Right lobe of liver (tissue), 6 donors: ENCODE measurements around the gene JAK3. TPM values are rescaled to one million over a fixed set of nuclear protein-coding genes. Genes with fewer than 3 reads are reported as not detected.
A peak's percentile ranks its signal among the peaks of the same experiment; 100 is the strongest.

Source experiments
- ATAC-seq, 4 donors: fragments of 200-7000 bp; cut with Tn5 transposase; one replicate each; pipeline ENCODE4 v1.9.1; 2020; ENCODE audit warnings: mild to moderate bottlenecking in 4 of 4, moderate library complexity in 4 of 4
- DNase-seq, 3 donors: peaks; one replicate each; pipeline ENCODE4 v3.0.0-alpha.2; 2020
- H3K27ac ChIP-seq, 3 donors: fragments of 200-600 bp; one replicate each; pipeline ENCODE4 v1.8.0; 2022
- H3K27me3 ChIP-seq, 2 donors: fragments of 200-600 bp; one replicate each; pipeline ENCODE4 v1.8.0; 2022
- H3K36me3 ChIP-seq, 4 donors: fragments of 200-600 bp; sonication (generic) in 1 of 4; one replicate each; pipeline versions ENCODE4 v1.5.1 to v1.8.0; 2017 to 2022; ENCODE audit warnings: control low read depth in 1 of 4
- H3K4me1 ChIP-seq, 4 donors: fragments of 200-600 bp; sonication (generic) in 1 of 4; one replicate each; pipeline versions ENCODE4 v1.5.1 to v1.8.0; 2017 to 2022; ENCODE audit warnings: control low read depth in 1 of 4
- H3K4me3 ChIP-seq, 3 donors: fragments of 200-600 bp; one replicate each; pipeline ENCODE4 v1.8.0; 2022
- H3K9me3 ChIP-seq, 4 donors: fragments of 200-600 bp; sonication (generic) in 1 of 4; one replicate each; pipeline versions ENCODE4 v1.5.1 to v1.8.0; 2017 to 2022; ENCODE audit warnings: control low read depth in 1 of 4
- CTCF ChIP-seq, 4 donors: fragments of 200-600 bp in 3 of 4; fragments of 450-650 bp in 1 of 4; IDR thresholded peaks; one replicate each; pipeline versions ENCODE4 v1.5.1 to v1.8.0; 2016 to 2022; ENCODE audit warnings: antibody characterized with exemption in 4 of 4, mild to moderate bottlenecking in 2 of 4
- POLR2A ChIP-seq: fragments of 450-650 bp; IDR thresholded peaks from one replicate; pipeline ENCODE4 v1.6.1; 2017; ENCODE audit warnings: antibody characterized with exemption, mild to moderate bottlenecking
- WGBS: methylation state at CpG from one replicate; pipeline ENCODE4 v1.1.6; 2018; ENCODE audit warnings: low coverage, low lambda C conversion rate; ENCODE audit not compliant: insufficient coverage; ENCODE audit errors: missing lambda C conversion rate; 5-methylcytosine and 5-hydroxymethylcytosine counted together
- intact Hi-C, 2 donors: fragments of 100-400 bp; cut with DNase I; formaldehyde crosslinking; loops; one replicate each; pipeline versions ENCODE4 v1.11.2 to v1.14.1; 2022
- total RNA-seq, 6 experiments: library from RNA; depleted of rRNA in 2 of 6; stranded (reverse); fragments of >200 nt in 2 of 6; fragmentation: NEBNext Ultra II Directional in 3 of 6; extraction: Animal tissue kit (Norgen Biotek cat#: 25700) in 3 of 6; gene quantifications; one replicate each; pipeline versions ENCODE4 v1.1.0 to v1.2.4, GENCODE V29; 2016 to 2023
- donor health status: DM: no; HTN: yes; CAD: no.
- donor health status: DM: no; HTN: no; CAD: no.
- donor health status: DM: no; HTN: no; CAD: no.
- donor health status: DM: no; HTN: yes; CAD: no.
- donor health status: DM: no; HTN: yes; CAD: no.

Gene JAK3
- total RNA-seq, 6 experiments from 2014 or later: 1.1 to 5.5 (median 2.3) TPM

GRCh38 chr19:17859533-17860330 lies 11.9 kb upstream of the JAK3 start, which contains the start of gene RPL18A:
RPL18A (plus strand) TSS chr19:17859910; CDS start chr19:17859957, 47 bp downstream.
- WGBS: under 1% methylated on average over 23 of the region's 80 CpGs
- Histone ChIP-seq H3K27ac (peak within 1 kb of the TSS; percentile 71 to 80 (median 78)), H3K27me3 (no peaks in the 10 kb centered on the region), H3K36me3 (peaks cover 17 to 33% (median 22%) of the 10 kb centered on the region in 4 donors), H3K4me1 (peaks cover 0 to 13% (median 6%) of the 10 kb centered on the region in 4 donors), H3K9me3 (no peaks in the 10 kb centered on the region), H3K4me3 (peak within 1 kb of the TSS; percentile 83 to 97 (median 94))
- peak; percentile 70 to 86 (median 79) for TF ChIP-seq CTCF (IDR thresholded peaks at IDR 0.05)
- TF ChIP-seq POLR2A: peak; percentile 96
- intact Hi-C loops: loop anchor here (10.0 kb wide), 3 partner anchors 65 to 155 kb away; no protein-coding TSS in a partner anchor
- peak; percentile 98 to 99 (median 99) for DNase-seq
- peak; percentile 95 to 99 (median 98) for ATAC-seq

GRCh38 chr19:17855280-17856152 lies 7.7 kb upstream of the JAK3 start:
- peak; percentile 86 to 89 (median 88) for DNase-seq
- Histone ChIP-seq H3K27ac (no peak overlapping the region), H3K36me3 (no peaks in the 10 kb centered on the region), H3K27me3 (no peaks in the 10 kb centered on the region), H3K4me3 (no peak overlapping the region), H3K4me1 (peaks cover 0 to 1% (median 0%) of the 10 kb centered on the region in 4 donors), H3K9me3 (no peaks in the 10 kb centered on the region)
- WGBS: 14% methylated on average over 21 of the region's 29 CpGs
- peak; percentile 63 to 71 (median 65) for ATAC-seq
- TF ChIP-seq CTCF (IDR thresholded peaks at IDR 0.05): peak; percentile 94 to 99 (median 98)
- no peak for TF ChIP-seq POLR2A
- intact Hi-C loops: loop anchor here in 1 of 2 donors (10.0 kb wide), 2 partner anchors 71 to 151 kb away; no protein-coding TSS in a partner anchor

- DNase-seq: no peak
- ATAC-seq: no peak
- 57% methylated on average over 5 of the region's 6 CpGs for WGBS
- Histone ChIP-seq H3K4me1 (no peaks in the 10 kb centered on the region), H3K27me3 (no peaks in the 10 kb centered on the region), H3K4me3 (no peak overlapping the region), H3K9me3 (no peaks in the 10 kb centered on the region), H3K36me3 (no peaks in the 10 kb centered on the region), H3K27ac (no peak overlapping the region)
- TF ChIP-seq CTCF (IDR thresholded peaks at IDR 0.05) (no peak), POLR2A (no peak)
- intact Hi-C loops: loop anchor here in 1 of 2 donors (10.0 kb wide), 2 partner anchors 69 to 149 kb away; no protein-coding TSS in a partner anchor
Measured at GRCh38 chr19:17854061-17854460, 6.3 kb upstream of the JAK3 start.

DNA sequence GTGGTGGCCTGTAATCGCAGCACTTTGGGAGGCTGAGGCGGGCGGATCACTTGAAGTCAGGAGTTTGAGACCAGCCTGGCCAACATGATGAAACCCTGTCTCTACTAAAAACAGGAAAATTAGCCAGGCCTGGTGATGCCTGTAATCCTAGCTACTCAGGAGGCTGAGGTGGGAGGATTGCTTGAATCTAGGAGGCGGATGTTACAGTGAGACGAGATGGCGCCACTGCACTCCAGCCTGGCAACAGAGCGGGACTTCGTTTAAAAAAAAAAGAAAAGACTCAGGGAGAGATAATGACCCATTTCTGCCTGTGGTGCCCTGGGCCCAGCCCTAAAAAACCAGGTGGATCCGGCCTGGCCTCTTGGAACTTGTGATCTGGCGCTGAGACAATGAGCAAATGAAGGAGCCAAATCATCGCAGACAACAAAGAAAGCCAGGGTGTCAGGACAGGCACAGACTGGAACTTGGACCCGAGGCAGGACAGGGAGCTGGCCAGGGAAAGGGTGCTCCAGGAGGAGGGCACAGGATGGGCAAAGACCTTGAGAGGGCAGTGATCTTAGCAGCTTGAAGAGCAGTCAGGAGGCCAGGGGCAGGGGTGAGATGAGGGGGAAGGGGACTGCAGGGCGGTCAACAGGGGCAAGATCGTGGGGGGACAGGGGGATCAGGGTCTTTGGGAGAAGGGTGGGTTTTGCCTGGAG lies 962 bp upstream of the JAK3 start:
- WGBS: 70% methylated on average over 14 of the region's 14 CpGs
- peak overlapping the region in 2 of 3 donors; percentile 77 to 93 for H3K27ac ChIP-seq

More for the DNA sequence above, 962 bp upstream of the JAK3 start:
- no peaks in the 10 kb centered on the region for H3K36me3 ChIP-seq
- ATAC-seq (no peak), DNase-seq (no peak)
- H3K9me3 ChIP-seq: no peaks in the 10 kb centered on the region
- no peak for TF ChIP-seq POLR2A
- TF ChIP-seq CTCF (IDR thresholded peaks at IDR 0.05): no peak
- H3K4me1 ChIP-seq: no peaks in the 10 kb centered on the region
- intact Hi-C loops: no loop called here
- H3K4me3 ChIP-seq: no peak overlapping the region
- H3K27me3 ChIP-seq: no peaks in the 10 kb centered on the region
